Heart right ventricle (tissue), 16 donors: ENCODE data around the gene AGPAT2. TPM values are rescaled to one million over a fixed set of nuclear protein-coding genes. Genes with fewer than 3 reads are reported as not detected.
A peak's percentile ranks its signal among the peaks of the same experiment; 100 is the strongest.

ENCODE experiments used
- ATAC-seq, 8 donors: fragments of 200-7000 bp; cut with Tn5 transposase; one replicate each; pipeline ENCODE4 v1.9.1; 2020; ENCODE audit warnings: mild to moderate bottlenecking in 8 of 8, moderate library complexity in 8 of 8, moderate number of reproducible peaks in 1 of 8
- DNase-seq, 2 donors: peaks; one replicate each; pipeline ENCODE4 v3.0.0-alpha.2; 2020
- H3K27ac ChIP-seq, 10 donors: fragments of 200-600 bp; sonication (generic) in 2 of 10; one replicate each; pipeline versions ENCODE4 v1.5.0 to v1.8.0; 2020 to 2022; ENCODE audit warnings: mild to moderate bottlenecking in 3 of 10
- H3K27me3 ChIP-seq, 7 donors: fragments of 200-600 bp; one replicate each; pipeline ENCODE4 v1.8.0; 2021 to 2022; ENCODE audit warnings: mild to moderate bottlenecking in 2 of 7
- H3K36me3 ChIP-seq, 9 donors: fragments of 200-600 bp; sonication (generic) in 1 of 9; one replicate each; pipeline versions ENCODE4 v1.5.0 to v1.8.0; 2020 to 2022; ENCODE audit warnings: mild to moderate bottlenecking in 2 of 9
- H3K4me1 ChIP-seq, 9 donors: fragments of 200-600 bp; sonication (generic) in 1 of 9; one replicate each; pipeline versions ENCODE4 v1.5.0 to v1.8.0; 2020 to 2022; ENCODE audit warnings: mild to moderate bottlenecking in 4 of 9
- H3K4me3 ChIP-seq, 10 donors: fragments of 200-600 bp; sonication (generic) in 2 of 10; one replicate each; pipeline versions ENCODE4 v1.5.0 to v1.8.0; 2020 to 2022; ENCODE audit warnings: mild to moderate bottlenecking in 7 of 10, moderate library complexity in 2 of 10
- H3K9me3 ChIP-seq, 11 donors: fragments of 200-600 bp in 10 of 11; sonication (generic) in 2 of 11; one replicate each; pipeline versions ENCODE4 v1.5.0 to v1.8.0; 2013 to 2022; ENCODE audit warnings: mild to moderate bottlenecking in 2 of 11, control low read depth in 1 of 11, moderate library complexity in 1 of 11
- WGBS, 2 donors: extraction: QIAGEN DNeasy Blood & Tissue Kit; methylation state at CpG; one replicate each; pipeline ENCODE4 v1.1.7; 2013; ENCODE audit warnings: inconsistent platforms in 1 of 2; 5-methylcytosine and 5-hydroxymethylcytosine counted together
- intact Hi-C, 10 donors: fragments of 100-400 bp; cut with DNase I; formaldehyde crosslinking; loops; one replicate each; pipeline versions ENCODE4 v1.11.1 to v1.14.2; 2022
- polyA plus RNA-seq, 2 donors: library from polyadenylated mRNA; stranded (reverse); fragments of 200-250 nt; gene quantifications; one replicate each; pipeline ENCODE4 v1.2.3, GENCODE V29; 2013
- total RNA-seq, 10 donors: library from RNA; stranded (reverse); fragmentation: NEBNext Ultra II Directional in 3 of 10; extraction: Animal tissue kit (Norgen Biotek cat#: 25700) in 3 of 10; gene quantifications; one replicate each; pipeline versions ENCODE4 v1.2.1 to v1.2.4, GENCODE V29; 2021 to 2023
- TF ChIP-seq, protein P1 (sequence below), 9 donors: fragments of 200-600 bp; sonication (generic) in 2 of 9; IDR thresholded peaks; one replicate each; pipeline versions ENCODE4 v1.5.0 to v1.8.0; 2021 to 2022; ENCODE audit warnings: antibody characterized with exemption in 9 of 9, mild to moderate bottlenecking in 5 of 9, moderate library complexity in 1 of 9
- donor health status: Arrhythmogenic right ventricular cardiomyopathy.
- donor health status: ischemic (EF 13 %, LVEDD 7.1; RV severe dilation, severe dysfunction).
- donor health status: healthy with polysubstance abuse.
- donor health status: DM: no; HTN: yes; CAD: no.
- donor health status: DM: no; HTN: no; CAD: no.
- donor health status: ischemic (EF 25% LVEDD 6.9; RV normal size, moderate dysfunction).
- donor health status: ischemic (EF 25% LVEDD 5.7; RV mildly dilated, moderate dysfunction).
- donor health status: healthy.
- donor health status: DM: yes; HTN: yes; CAD: no.
- donor health status: Ischemic cardiomyopathy.
- donor health status: ischemic (EF 35%, LVEDD 5.7; RV mildly dilated, moderate dysfunction).
- donor health status: nonischemic (EF 11% LVEDD 7.7; RV severe dilation, severe dysfunction).
- donor health status: DM: yes; HTN: yes; CAD: no.
- donor health status: PGD.
- donor health status: ischemic (EF 29% LVEDD 5.4; RV normal size, mild dysfunction).
- donor health status: nonischemic (EF 23%, LVEDD 6.1; RV moderate dilation, normal function).

Gene AGPAT2
- total and polyA plus RNA-seq, 12 donors = 48.1 to 195 (median 61.5) TPM

DNA sequence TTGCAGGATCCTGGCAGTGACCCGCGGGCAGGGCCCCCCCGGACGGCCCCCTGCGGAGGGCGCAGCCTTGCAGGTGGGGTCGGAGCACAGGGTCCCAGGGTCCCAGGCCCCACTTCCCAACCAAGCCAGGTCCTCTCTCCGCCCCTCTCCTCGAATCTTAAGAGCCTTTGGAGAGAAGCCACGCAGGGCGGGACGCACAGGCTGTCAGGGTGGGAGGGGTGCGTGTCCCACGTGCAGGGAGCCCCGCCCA is 43.0 kb downstream of the AGPAT2 start:
- intact Hi-C loops = loop anchor here in 6 of 10 donors (2.0 to 10.0 kb wide), 3 partner anchors 19 to 51 kb away; partner anchors contain the start of gene EGFL7 (in 4 of the 6)
- H3K27me3 ChIP-seq = peaks cover 0 to 43% (median 0%) of the 10 kb centered on the region in 7 donors
- peak overlapping the region; percentile 16 to 66 (median 54) for H3K4me3 ChIP-seq
- H3K9me3 ChIP-seq = no peaks in the 10 kb centered on the region
- peak overlapping the region; percentile 90 to 97 (median 95) for H3K27ac ChIP-seq
- DNase-seq (peak in 1 of 2 donors; percentile 91), ATAC-seq (peak in 5 of 8 donors; percentile 70 to 79 (median 72))
- TF ChIP-seq, protein P1, sequence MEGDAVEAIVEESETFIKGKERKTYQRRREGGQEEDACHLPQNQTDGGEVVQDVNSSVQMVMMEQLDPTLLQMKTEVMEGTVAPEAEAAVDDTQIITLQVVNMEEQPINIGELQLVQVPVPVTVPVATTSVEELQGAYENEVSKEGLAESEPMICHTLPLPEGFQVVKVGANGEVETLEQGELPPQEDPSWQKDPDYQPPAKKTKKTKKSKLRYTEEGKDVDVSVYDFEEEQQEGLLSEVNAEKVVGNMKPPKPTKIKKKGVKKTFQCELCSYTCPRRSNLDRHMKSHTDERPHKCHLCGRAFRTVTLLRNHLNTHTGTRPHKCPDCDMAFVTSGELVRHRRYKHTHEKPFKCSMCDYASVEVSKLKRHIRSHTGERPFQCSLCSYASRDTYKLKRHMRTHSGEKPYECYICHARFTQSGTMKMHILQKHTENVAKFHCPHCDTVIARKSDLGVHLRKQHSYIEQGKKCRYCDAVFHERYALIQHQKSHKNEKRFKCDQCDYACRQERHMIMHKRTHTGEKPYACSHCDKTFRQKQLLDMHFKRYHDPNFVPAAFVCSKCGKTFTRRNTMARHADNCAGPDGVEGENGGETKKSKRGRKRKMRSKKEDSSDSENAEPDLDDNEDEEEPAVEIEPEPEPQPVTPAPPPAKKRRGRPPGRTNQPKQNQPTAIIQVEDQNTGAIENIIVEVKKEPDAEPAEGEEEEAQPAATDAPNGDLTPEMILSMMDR (IDR thresholded peaks at IDR 0.05) = no peak
- 10 to 11% methylated on average over 15 of the region's 15 CpGs for WGBS, 2 donors
- peaks cover 16 to 96% (median 60%) of the 10 kb centered on the region in 9 donors for H3K4me1 ChIP-seq
- H3K36me3 ChIP-seq = no peaks in the 10 kb centered on the region

DNA sequence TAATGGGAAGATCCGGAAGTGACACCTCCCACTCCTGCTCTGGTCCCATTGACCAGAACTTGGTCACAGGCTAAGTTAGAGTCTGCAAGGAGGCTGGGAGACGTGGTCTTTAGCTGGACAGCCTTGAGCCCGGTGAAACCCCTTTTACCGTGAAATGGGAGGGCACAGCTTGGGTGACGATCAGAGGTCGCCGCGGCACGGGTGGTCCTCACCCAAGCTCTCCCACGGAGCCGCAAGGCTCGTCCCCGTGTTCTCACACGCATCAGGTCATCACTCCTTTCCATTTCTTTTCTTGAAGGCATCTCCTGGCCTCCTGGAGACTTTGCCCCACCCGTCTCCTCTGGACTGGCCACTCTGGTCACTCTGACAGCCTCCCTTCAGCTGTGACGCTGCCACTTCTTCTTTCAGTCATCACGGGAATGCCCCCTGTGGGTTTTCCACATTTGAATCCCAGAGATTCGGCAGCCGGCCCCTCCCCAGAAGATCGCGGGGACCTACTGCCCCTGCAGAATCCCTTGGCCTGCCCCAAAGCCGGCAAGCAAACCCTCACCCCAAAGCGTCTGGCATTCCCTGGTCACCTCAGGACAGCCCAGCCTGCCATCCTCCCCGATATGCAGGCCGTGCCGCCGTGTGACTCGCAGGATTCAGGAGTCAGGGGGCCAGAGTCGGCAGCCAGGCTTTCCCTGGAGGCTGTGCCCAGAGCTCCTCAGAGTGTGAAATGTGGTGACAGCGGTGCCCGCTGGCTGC is 43.5 kb downstream of the AGPAT2 start:
- ATAC-seq (peak in 3 of 8 donors; percentile 0), DNase-seq (peak in 1 of 2 donors; percentile 19)
- peak overlapping the region; percentile 90 to 97 (median 95) for H3K27ac ChIP-seq
- peaks cover 0 to 43% (median 0%) of the 10 kb centered on the region in 7 donors for H3K27me3 ChIP-seq
- H3K36me3 ChIP-seq = no peaks in the 10 kb centered on the region
- TF ChIP-seq, protein P1 (IDR thresholded peaks at IDR 0.05) = no peak
- 53 to 57% methylated on average over 31 of the region's 31 CpGs for WGBS, 2 donors
- peak overlapping the region; percentile 16 to 66 (median 54) for H3K4me3 ChIP-seq
- H3K9me3 ChIP-seq = no peaks in the 10 kb centered on the region
- intact Hi-C loops = loop anchor here in 6 of 10 donors (2.0 to 10.0 kb wide), 3 partner anchors 19 to 51 kb away; partner anchors contain the start of gene EGFL7 (in 4 of the 6)
- H3K4me1 ChIP-seq = peaks cover 16 to 92% (median 55%) of the 10 kb centered on the region in 9 donors

DNA sequence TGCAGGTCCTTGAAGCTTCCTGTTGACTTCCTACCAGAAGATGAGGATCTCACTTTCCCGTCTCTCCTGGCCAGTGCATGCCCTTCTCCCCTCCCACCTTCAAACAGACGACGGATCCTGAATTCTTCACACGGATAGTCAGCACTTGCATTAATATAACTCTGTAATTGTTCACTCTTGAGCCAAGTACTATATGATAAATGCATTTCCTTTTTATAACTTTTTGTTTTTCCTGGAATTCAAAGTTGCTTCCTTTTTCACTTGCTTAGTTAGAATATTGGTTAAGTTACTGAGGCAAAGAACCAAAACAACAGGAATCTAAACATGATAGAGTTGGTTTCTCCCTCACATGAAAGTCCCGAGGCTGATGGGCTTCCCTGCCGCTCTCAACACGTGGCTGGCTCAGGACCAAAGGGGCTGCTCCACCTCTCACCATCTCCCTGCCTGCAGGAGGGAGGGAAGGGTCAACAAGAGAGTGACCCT is 44.8 kb downstream of the AGPAT2 start:
- 49 to 53% methylated on average over 7 of the region's 7 CpGs for WGBS, 2 donors
- peaks cover 0 to 40% (median 0%) of the 10 kb centered on the region in 7 donors for H3K27me3 ChIP-seq
- H3K36me3 ChIP-seq = no peaks in the 10 kb centered on the region
- peak overlapping the region in 7 of 10 donors; percentile 36 to 66 (median 56) for H3K4me3 ChIP-seq
- peaks cover 16 to 80% (median 46%) of the 10 kb centered on the region in 9 donors for H3K4me1 ChIP-seq
- H3K27ac ChIP-seq = peak overlapping the region in 9 of 10 donors; percentile 39 to 97 (median 95)
- ATAC-seq (no peak), DNase-seq (no peak)
- no peaks in the 10 kb centered on the region for H3K9me3 ChIP-seq
- TF ChIP-seq, protein P1 (IDR thresholded peaks at IDR 0.05) = no peak
- intact Hi-C loops = loop anchor here in 3 of 10 donors (5.0 to 10.0 kb wide), 2 partner anchors 50 to 52 kb away; no protein-coding TSS in a partner anchor
